Stimulated activated CD4-positive, alpha-beta T cell treated with anti-CD3 and anti-CD28 coated beads, TNF-alpha, amount 100 ng/mL, for 48 hours (primary cell): ENCODE measurements around the gene WNT1.

Experiments used
- DNase-seq, 3 donors: peaks; one replicate each; pipeline ENCODE4 v3.0.0-alpha.2; 2020; ENCODE audit warnings: low read depth in 3 of 3

WNT1 gene

DNA sequence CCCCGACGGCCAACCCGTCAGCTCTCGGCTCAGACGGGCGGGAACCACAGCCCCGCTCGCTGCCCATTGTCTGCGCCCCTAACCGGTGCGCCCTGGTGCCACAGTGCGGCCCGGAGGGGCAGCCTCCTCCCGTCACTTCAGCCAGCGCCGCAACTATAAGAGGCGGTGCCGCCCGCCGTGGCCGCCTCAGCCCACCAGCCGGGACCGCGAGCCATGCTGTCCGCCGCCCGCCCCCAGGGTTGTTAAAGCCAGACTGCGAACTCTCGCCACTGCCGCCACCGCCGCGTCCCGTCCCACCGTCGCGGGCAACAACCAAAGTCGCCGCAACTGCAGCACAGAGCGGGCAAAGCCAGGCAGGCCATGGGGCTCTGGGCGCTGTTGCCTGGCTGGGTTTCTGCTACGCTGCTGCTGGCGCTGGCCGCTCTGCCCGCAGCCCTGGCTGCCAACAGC is at the start of gene WNT1:
Gene WNT1, plus strand, starts transcription at position 32 of the 450 bp plus-strand sequence. Its CDS starts 329 bp downstream, at position 361.
- no peak for DNase-seq

DNA sequence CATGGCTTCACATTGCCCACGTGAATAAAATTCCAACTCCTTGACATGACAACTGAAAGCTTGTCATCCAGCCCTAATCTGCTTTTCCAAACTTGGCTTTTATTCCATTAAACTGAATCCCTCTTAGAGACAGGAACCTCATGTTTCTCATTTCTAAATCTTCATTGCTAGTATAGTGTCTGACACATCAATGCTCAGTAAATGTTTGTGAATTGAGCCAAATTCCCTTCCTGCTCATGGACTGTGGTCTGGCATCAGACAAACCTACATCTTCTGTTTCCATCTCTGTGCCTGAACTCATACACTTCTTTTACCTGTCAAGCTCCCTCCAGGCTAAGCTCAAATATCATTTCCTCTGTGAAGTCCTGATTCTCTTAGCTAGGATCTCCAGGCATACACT is 48.6 kb upstream of the WNT1 start:
- DNase-seq = no peak

DNA sequence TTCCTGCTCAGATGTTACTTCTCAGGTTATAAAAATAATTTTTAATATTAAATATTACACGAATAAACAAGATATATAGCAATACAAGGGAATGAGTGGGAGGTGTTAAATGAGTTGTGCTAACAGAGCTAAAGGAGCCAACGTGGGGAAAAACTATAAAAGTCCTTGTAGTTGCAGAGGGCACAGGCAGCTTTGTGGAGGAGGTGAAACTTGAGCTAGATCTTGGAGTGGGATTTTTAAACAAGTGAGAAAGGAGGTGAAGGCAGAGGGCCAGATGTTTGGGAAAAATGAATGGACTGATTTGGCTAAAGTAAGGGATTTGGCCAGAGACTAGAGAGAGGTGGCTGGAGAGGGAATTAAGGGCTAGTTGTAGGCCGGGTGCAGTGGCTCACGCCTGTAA is 47.6 kb upstream of the WNT1 start:
- no peak for DNase-seq

DNA sequence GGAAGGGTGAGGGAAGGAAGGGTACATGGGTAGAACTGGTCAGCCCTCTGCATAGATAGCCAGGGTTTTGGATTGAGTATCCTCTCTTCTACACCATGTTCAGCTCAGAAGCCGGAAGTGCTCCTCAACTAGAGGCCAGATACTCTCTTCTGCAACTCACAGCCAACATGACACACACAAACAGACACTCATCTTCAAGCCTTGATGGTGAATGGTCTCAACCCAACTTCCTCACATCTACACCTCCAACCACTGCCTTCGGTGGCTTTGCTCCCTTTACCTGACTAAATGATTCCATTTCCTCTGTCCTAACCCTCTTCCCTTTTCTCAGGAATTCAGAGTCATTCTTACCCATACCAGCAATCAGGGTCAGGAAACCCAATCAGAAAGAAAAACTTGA is 45.2 kb upstream of the WNT1 start:
- DNase-seq = no peak

DNA sequence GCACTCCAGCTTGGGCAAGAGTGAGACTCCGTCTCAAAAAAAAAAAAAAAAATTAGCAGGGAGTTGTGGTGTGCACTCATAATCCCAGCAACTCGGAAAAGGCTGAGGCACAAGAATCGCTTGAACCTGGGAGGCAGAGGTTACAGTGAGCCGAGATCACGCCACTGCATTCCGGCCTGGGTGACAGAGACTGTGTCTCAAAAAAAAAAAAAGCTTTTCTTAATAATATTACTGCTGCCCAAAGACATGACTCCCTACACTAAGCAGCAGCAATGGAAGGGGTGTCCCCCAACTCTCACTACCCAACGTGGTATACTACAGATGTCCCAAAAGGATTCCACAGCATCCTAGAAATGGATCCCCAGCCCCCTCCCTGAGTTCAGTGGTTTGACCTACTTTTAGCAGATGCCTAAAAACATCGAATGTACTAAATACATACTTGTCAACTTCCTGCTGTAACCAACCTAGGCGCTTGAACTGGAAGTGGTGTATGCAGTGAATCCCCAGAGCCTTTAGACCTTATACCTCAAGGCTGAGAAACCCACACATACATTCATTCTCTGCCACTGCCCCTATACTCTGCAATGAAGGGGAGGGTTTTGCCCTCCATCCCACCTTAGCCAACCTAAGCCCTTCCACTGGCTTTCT is 44.3 kb upstream of the WNT1 start:
- no peak for DNase-seq

DNA sequence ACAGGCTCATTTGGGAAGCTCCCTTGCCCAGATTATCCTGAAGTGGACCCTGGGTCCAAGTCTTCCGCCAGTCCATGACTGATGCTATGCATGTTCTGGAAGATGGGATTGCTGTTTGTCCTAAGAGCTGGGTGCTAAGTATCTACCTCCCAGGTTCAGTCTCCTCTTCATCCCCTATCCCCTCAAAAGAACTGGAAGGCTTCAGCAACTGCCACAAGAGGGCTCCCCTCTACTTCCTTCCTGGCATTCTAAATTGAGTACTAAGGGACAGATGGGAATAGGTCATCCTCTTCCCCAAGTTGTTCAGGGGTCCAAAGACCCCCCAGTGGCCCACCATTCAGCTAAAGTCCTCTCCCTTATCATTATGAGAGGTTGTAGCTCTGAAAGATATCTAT is 43.8 kb upstream of the WNT1 start:
- no peak for DNase-seq

DNA sequence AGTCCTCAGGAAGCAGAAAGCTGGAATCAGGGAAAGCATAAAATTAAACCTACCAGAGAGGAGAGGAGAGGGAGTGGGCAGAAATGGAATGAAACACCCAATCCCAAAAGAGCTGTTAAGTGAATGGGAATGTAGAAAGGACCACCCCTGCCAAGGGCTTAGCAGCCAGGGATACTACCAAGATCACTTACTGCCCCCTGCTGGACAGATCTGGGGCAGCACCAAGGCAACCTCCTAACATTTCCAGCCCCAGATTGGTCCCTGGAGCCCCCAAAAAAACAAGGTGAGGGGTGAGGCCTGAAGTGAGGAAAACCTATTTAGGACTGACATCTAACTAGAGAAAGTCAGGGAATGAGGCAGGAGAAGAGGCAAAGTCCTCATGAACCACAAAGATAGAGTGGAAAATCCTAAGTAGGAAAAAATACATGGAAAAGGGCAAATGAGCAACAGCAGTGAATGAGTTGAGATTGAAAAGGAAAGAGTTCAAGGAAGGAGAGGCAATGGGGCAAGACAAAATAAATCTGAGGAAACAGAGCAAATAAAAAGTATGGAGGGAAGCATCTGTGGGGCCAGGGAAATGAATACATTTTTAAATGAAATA is 41.6 kb upstream of the WNT1 start:
- peak; percentile 51 to 80 (median 70) for DNase-seq

DNA sequence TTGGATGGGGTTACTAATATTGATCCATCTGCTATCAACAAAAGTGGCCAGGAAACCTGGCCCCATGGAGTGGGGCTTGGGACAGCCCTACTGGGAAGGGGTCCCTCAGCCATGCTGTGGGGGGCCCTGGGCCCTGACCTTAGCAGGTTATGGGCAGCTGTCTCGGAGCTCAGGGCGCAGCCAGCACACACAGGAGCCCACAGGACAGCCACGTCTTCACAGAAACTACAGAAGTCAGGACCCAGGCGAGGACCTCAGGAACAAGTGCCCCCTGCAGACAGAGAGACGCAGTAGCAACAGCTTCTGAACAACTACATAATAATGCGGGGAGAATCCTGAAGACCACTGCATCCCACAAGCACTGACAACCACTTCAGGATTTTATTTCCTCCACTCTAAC is 41.0 kb upstream of the WNT1 start:
- DNase-seq = no peak

DNA sequence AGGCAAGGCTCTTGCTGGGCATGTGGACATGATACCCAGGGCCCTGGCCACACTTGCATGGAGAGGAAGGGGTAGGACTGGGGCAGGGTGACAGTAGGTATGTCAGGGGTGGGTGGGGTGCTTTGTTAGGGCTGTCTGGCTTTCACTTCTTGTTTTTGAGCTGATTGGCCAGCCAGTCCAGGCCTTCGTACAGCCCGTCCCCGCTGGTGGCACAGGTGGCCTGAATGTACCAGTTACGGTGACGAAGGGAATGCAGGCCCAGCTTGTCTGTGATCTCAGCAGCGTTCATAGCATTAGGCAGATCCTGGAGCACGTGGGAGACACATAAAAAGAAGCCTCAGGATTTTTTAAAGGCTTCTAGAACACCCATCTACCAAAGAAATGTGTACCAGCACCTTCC is 39.3 kb upstream of the WNT1 start:
- DNase-seq = no peak

DNA sequence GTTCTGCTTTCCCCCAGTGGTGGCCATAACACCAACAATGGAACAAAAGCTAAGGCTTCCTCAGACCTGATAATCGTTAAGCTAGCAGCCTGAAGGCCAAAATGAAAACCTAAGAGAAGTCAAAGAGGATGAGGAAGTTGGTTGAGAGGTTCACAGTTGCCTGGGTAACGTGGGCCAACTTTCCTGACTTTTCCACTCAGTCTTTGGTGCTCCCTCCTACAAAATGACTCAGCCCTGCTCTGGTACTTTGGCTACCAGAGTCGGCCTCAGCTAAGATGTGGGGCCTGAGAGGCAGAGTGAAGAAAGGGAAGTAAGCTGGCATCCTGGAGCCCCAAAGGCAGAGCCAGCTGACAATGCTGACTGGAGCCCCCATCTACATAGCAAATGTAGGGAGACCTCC is 37.9 kb upstream of the WNT1 start:
- no peak for DNase-seq

DNA sequence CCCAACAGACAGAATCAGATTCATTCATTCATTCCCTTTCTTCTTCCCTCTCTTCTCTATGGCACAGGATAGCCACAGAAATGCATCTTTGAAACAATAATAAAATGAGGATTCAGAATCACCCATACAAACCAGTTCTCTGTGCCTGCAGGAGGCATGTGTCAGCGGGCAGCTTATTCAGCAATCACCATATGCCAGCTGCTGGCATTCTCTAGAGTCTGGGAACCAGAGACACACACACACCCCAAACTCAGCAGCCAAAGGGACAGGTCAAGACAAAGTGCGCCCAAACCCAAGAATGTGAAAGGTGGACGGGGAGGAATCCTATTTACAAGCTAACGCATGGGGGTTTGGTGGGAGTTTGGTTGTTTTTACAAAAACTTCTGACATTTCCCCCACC is 34.9 kb upstream of the WNT1 start:
- DNase-seq = no peak

DNA sequence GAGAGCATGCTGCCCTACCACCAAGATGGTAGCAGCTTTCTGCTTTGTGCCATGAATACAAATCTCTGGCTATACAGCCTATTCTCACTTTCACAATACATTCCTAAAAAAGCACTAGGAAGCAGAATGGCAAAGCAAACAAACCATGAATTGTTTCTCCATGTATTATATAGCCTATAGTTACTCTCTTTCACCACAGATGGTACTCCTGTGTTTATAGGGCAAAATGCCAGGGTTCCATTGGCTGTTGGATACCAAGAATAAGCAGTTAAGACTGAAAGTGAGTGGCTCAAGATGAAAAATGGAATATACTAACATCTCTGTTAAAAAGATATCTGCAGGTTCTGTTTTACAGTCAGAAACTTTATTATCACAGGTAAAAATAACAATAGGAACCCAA is 31.9 kb upstream of the WNT1 start:
- DNase-seq = no peak

DNA sequence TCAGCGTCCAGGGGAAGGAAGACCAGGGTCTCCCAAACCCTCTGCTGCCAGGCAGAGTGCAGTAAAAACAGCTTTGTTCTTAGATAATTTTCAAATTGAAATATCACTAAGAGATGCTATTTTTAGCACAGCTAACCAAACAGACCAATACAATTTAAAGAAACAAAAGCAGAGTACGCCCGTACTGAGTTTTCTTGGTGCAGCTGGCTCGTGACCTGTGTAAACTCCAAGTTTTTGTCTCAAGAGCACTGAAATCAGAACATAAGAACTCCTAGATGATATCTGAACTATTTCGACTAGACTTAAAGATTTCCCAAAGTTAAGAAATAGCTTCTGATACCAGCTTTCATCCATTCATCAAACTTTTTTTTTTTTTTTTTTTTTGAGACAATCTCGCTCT is 31.2 kb upstream of the WNT1 start:
- DNase-seq = no peak

DNA sequence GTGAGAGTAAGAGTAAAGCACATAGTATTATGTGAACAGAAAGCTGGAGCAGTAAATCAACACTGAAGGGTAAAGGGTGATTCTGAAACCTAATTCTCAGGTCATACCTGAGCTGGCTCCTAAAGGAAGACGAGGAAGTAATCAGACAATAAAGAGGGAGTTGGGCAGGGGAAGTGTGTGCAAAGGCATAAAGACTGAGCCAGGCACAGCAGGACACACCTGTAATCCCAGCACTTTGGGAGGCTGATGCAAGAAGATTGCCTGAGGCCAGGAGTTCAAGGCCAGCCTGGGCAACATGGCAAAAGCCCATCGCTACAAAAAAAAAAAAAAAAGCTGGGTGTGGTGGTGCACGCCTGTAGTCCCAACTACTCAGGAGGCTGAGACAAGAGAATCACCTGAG is 30.4 kb upstream of the WNT1 start:
- DNase-seq = no peak

DNA sequence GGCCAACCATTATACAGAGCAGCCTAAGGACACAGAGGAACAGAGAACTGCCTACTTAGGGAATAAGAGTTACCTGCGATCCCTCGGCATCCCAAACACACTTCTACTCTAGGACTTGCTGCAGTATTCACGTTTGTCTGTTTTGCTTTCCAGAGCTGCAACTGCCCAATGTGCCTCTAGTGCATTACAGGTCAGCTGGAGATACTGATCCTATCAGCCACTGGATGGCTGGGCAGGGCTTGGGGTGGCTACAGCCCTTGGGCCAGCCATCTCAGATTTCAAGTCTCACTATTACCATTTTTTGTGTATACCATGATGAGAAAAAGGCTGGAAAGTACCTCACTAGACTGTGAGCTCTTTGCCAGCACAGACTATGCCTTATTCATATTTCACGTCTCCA is 25.4 kb upstream of the WNT1 start:
- DNase-seq = no peak

DNA sequence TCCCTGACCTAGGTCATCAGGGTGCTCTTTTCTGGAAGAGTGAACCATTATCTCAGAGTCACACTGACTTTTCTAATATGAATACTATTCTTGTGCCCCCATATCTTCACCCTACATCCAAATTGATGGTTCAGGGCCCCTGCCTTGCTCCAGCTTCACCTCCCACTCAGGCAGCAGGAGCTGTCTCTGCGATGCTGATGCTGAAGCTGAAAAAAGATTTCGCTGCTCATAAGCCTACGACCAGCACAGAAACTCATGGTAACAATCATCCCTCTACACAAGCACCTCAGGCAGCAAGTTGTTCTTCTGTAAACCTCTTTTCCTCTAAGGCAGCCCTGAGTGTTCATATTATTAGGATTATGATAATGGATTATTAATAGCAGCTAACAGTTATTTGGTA is 24.1 kb upstream of the WNT1 start:
- DNase-seq = no peak

DNA sequence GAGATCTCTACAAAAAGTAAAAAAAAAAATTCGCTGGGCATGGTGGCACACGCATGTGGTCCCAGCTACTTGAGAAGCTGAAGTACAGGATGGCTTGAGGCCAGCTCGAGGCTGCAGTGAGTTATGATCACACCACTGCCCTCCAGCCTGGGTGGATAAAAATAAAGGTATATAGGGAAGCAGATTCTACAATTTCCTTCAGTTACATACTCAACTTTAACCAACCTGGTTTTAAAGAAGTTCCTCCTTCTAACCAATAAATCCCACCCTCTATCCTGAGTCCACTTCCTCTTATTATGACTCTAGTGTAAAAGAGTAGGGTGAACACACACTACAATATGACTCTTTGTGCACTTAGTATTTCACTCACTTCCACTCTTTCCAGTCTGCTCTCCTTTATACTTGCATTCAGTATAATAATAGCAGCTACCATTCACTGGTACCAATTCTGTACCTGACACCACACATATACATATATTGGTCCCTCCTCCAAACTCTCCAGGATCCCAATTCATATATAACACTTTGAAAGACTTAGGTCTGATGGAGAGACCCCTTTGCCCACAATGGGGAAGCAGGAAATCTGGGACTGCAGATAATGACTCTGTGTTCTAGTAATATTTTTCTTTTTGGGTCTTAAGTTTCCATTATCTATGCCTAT is 23.2 kb upstream of the WNT1 start:
- DNase-seq = no peak

DNA sequence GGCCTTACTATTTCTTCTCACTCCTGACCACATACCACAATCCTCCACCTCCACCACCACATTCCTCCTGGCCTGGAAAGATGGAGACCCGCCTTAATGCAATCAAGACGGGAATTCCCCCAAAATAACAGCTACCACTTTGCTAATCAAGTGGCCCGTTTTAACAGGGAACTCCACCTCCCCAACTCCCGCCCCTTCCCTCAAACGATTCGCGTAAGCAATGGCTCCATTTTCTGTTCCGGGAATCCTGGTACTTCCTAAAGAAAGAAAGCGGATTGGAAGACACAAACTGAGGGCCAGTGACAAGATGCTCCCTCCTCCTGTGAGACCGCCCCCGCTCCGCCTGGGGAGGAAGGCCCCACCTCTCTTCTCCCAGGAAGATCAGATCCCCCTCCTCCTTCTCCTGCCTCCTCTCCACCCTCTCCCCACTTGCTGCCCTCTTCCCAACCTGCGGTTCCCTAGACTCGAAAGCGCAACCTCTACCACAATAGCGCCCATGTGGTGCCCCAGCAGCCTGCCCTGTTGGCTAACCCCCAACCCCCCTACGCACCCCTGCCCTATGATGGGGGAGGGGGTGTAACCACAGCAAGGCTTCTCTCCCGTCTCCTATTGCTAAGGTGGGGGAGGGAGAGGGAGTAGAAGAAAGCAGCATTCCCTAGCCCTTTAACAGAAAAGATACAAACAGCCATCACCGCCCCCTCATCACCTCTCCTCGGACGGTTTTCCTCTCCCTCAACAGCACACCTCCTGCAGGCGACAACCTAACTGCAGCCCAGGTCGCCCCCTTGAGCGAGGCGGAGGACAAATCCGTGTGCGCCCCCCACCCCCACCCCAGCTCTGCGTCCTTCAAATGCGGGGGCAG is 21.6 kb upstream of the WNT1 start:
- DNase-seq = no peak

DNA sequence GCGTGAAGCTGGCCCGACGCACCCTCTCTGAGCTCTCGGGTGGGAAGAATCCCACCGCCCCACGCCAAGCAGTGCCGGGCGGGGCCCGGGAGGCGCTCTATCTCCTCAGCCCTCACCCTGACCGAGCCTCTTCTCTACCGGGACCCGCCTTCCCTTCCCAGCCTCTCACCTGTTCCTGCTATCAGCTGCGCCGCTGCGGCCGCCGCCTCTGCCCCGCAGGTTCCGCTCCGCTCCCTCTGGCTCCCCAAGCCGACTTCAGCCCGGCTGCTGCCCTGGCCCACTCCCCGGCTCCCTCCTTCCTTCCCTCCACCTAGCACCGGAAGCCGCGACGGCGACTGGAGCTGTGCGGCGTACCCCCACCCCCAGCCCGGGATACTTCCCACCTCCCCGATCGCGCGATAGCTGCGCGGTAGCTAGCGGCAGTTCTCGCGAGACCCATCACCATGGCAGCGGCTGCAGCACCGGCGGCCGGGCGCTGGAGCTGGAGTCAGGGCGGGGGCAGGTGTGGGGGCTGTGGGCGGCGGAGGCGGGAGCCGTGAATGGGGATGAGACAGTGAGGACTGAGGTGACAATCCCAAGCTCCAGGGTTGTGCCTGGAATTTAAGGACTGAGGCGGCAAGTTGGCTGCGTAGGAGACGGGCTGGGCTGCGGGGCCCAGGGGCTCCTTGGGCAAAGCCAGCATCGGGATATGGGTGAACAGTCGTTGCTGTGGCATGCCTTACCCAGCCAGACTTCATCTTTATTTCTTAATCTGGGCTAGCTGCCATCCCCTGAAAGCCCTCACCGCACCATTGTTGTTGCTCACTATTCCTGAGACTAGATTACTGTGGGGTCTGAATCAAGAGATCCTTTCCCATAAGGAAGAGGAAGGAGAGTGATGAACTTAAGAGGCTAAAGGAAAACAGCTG is 20.7 kb upstream of the WNT1 start, which contains the start of gene ARF3:
Gene ARF3, minus strand, starts transcription at position 347 of the 908 bp plus-strand sequence. CDS start 16,392 bp downstream, outside the sequence.
- DNase-seq = peak; percentile 82 to 94 (median 86)

DNA sequence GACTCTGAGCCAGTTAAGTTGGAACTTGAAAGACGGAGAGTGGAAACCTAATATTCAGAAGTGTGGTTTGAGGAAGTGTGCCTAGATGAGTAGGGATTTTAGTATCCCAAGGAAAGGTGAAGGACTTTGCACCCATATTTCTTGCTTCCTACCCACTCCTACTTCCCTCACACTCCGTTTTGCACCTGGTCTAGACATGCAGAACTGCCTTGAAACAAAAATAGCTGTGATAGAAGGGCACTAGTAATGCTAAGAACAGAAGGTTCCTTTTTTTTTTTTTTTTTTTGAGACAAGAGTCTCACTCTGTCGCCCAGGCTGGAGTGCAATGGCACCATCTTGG is 20.1 kb upstream of the WNT1 start:
- no peak for DNase-seq

DNA sequence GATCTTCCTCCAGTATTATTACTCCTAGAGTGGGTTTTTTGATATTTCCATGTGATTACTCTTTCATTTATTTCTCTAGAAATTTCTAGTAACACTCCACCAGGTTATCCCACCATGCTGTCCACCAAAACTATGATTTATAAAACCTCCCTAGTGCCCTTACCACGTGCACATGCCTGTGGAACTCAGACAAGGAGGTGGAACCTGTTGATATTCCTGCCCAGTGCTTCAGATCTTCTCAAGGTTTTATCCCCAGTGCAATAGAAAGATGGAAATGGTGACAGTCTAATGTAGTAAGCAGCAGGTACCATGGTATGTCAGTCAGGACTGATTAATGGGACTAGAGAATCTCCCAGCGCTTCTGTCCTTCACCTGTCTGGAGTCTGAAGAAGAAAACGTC is 17.3 kb upstream of the WNT1 start:
- DNase-seq = no peak
